Measurements from ENCODE around the gene TSHR.

GRCh38 chr14:81095539-81095938 lies 140.1 kb downstream of the TSHR start:
- TF ChIP-seq NFIC (IDR thresholded peaks at IDR 0.05; ENCODE audit: low read length) (no peak), EZH2 (conservative IDR thresholded peaks at IDR 0.05; ENCODE audit: low read depth, low read length) (no peak), POLR2A (IDR thresholded peaks at IDR 0.05; ENCODE audit: insufficient read depth in 1 of 2, low read depth in 2 of 2, low read length in 2 of 2) (no peak), PAX8 (CRISPR knock-in tag; IDR thresholded peaks at IDR 0.05; ENCODE audit: borderline replicate concordance) (no peak), SOX6 (IDR thresholded peaks at IDR 0.05) (no peak), SOX6 (CRISPR knock-in tag; IDR thresholded peaks at IDR 0.05) (no peak), MTF2 (CRISPR knock-in tag; IDR thresholded peaks at IDR 0.05; ENCODE audit: borderline replicate concordance) (no peak), AFF4 (CRISPR knock-in tag; IDR thresholded peaks at IDR 0.05) (no peak), ATF2 (CRISPR knock-in tag; IDR thresholded peaks at IDR 0.05) (no peak), STAT6 (CRISPR knock-in tag; IDR thresholded peaks at IDR 0.05; ENCODE audit: borderline replicate concordance) (no peak)

All from HepG2 (cell line).